HG03457 (cell line): ENCODE data around the gene C10orf67.

Source experiments
- ATAC-seq: cut with Tn5 transposase; IDR thresholded peaks from one replicate; pipeline ENCODE4 v1.9.1; 2021; ENCODE audit warnings: moderate number of reproducible peaks; ENCODE audit not compliant: unreplicated experiment

The C10orf67 gene

GRCh38 chr10:23199768-23200511, 144.7 kb downstream of the C10orf67 start:
- ATAC-seq, result no peak

- no peak for ATAC-seq
Measured at GRCh38 chr10:23198940-23199767, 145.4 kb downstream of the C10orf67 start.

GRCh38 chr10:23198610-23198939, 146.0 kb downstream of the C10orf67 start:
- ATAC-seq, result no peak

- ATAC-seq, result no peak
Measured at GRCh38 chr10:23197416-23197861, 147.2 kb downstream of the C10orf67 start.

- ATAC-seq, result no peak
Measured at GRCh38 chr10:23196915-23197314, 147.7 kb downstream of the C10orf67 start.

GRCh38 chr10:23195846-23196600, 148.6 kb downstream of the C10orf67 start:
- no peak for ATAC-seq

DNA sequence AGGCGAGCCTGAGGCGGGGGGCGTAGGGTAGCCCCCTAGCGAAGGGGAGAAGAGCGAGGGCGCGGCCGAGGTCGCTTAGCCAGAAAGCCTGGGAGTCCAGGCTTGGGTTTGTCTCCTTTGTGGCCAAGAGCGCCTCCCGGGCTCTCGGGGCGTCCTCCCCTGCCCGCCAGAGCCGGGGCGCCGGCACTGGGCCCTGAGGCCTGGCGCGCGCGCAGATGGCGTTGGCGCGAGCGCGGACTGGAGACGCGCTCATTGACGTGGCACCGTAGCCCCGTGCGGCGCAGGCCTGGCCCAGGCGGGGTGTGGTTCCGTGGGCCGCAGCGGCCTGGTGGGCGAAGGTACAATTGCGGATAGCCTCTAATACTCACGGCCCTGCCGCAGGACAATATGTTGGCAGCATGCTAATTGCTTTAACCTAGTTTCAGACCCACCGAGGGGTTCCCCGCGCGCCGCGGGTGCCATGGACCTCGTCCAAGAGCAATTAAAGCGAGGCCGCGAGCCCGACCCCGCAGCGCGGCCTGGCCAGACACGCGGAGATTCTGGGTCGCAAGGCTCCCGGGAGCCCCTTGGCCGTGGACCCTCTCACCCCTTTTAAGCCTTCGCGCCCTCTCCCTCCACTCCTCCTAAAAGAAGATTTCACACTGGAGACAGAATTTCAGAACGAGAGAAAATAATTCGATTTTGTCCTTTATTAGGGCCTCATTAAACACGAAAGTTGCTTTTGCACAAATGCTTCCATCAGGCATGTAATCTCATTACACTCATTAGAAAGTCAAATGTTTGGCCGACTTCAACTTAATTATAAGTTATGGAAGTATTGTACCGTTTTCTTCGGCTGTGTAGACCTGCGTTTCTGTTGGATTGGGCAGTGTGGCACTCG, 149.4 kb downstream of the C10orf67 start:
- no peak for ATAC-seq

GRCh38 chr10:23194471-23194965, 150.1 kb downstream of the C10orf67 start:
- ATAC-seq, result no peak

GRCh38 chr10:23193435-23194074, 151.0 kb downstream of the C10orf67 start:
- no peak for ATAC-seq

GRCh38 chr10:23192712-23193434, 151.7 kb downstream of the C10orf67 start:
- ATAC-seq, result no peak

DNA sequence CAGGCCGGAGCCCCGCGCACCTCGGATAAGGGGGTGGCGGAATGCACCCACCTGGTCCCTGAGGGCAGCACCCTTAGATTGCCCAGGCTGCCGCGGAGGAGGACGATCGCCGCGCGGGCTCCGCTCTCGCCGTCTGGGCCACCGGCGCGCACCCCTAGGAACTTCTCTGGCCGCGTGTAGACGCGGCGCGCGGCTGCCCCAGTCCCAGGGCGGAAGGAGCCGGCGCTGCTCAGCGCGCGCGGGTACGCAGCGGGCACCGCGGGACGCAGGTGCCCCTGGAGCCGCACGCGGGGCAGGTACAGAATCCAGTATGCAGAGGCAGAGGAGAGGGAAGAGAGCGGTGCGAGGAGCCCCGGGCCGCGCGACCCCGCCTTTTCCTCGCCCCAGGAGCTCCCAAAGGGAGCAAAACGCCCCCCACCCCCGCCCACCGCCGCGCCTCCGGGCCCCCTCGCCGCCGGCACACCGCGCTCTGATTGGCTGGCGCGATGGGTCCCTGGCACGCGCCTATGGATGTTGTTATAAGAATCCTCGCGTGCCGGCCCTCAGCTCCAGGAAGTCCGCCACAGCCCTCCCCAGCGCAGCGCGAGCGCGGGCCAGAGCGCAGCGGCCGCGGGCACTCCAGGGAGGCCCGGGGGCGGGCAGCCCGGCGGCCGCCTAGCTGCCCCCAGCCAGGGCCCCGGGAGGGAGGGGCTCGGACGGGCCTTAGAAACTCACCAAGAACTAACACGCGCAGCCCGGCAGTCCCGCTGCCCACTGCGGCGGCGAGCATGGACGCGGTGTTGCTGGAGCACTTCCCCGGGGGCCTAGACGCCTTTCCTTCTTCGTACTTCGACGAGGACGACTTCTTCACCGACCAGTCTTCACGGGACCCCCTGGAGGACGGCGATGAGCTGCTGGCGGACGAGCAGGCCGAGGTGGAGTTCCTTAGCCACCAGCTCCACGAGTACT, 152.6 kb downstream of the C10orf67 start, which contains the start of gene PTF1A:
Gene PTF1A, plus strand, starts transcription at position 549 of the 948 bp plus-strand sequence. Its CDS starts 219 bp downstream, at position 768.
- no peak for ATAC-seq

- ATAC-seq, result no peak
Measured at GRCh38 chr10:23190872-23191763, 153.5 kb downstream of the C10orf67 start.

DNA sequence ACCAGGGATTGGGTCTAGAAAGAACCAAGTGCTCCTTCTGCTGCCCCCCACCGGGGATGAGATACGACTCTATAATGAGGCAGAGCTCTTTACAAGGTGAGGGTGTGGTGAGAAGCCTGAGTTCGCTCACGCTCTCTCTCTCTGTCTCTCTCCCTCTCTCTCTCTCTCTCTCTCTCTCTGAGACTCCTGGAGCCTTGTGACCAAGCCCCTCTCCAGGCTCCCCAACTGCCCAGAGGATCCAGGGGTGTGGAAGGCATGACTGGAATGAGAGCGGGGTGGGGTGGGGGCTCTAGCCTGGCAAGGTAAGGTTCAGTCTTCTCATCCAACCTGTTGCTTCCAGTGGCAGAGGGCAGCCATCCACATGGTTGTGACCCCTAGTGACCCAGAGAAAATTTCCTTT, 155.6 kb downstream of the C10orf67 start:
- no peak for ATAC-seq

DNA sequence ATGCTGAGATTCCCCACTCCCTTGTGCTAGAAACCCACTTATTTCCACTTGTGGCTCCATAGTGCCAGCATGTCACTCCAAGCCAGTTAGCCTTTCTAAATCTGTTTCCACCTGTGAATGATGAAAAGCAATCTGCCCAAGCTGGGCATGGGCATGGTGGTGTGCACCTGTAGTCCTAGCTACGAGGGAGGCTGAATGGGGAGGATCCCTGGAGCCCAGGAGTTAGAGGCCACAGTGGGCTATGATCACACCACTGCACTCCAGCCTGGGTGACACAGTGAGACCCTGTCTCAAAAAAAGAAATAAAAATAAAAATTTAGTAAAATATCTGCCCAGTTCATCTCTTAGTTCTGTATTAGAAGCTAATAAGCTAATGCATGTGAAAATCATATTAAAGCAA, 157.4 kb downstream of the C10orf67 start:
- no peak for ATAC-seq

DNA sequence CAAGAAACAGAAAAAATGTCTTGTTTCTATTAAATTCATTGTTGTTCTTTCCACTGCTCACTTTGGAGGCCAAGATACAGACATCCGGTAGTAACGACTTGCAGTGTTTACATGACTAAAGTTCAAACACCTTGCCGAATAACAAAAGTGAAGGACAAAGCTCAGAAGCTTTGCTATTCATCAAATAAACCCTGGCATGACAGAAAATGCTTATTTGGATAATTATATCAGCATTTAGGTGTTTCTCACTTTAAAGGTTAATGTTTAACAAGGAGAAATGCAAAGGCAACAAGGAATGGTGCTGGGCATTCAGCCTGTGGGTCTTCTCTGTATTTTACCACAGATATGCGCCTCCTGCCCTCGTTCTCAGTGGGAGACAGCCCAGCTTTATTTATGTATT, 157.9 kb downstream of the C10orf67 start:
- ATAC-seq, result no peak

DNA sequence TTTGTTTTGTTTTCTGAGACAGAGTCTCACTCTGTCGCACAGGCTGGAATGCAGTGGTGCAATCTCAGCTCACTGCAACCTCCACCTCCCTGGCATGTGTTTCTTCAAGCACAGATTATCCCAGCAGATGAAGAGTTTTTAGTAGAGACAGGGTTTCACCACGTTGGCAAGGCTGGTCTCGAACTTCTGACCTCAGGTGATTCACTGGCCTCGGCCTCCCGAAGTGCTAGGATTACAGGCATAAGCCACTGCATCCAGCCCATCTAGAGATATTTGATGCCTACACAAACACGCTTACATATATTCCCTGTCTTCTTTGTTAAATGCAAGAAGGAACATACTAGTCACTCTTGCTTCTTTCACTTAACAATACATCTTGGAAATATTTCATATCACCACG, 158.4 kb downstream of the C10orf67 start:
- ATAC-seq, result no peak

- no peak for ATAC-seq
Measured at GRCh38 chr10:23174977-23175512, 169.6 kb downstream of the C10orf67 start.
